Suprapubic skin (tissue), 4 donors: Measurements from ENCODE around the gene DNAJC11.

ENCODE experiments used
- EP300 ChIP-seq: sonication (generic); formaldehyde crosslinking; IDR thresholded peaks from one replicate; pipeline ENCODE4 v1.6.1; 2017; ENCODE audit warnings: antibody characterized with exemption
- POLR2A ChIP-seq, 2 donors: fragments of 450-650 bp; IDR thresholded peaks; one replicate each; pipeline ENCODE4 v1.6.1; 2017; ENCODE audit warnings: antibody characterized with exemption in 2 of 2, mild to moderate bottlenecking in 2 of 2, moderate library complexity in 2 of 2
- POLR2AphosphoS5 ChIP-seq, 3 donors: sonication (generic); formaldehyde crosslinking; IDR thresholded peaks; one replicate each; pipeline ENCODE4 v1.6.1; 2017; ENCODE audit warnings: antibody characterized with exemption in 3 of 3
- TF ChIP-seq, protein P1 (sequence below), 2 donors: fragments of 200-600 bp in 1 of 2; fragments of 450-650 bp in 1 of 2; sonication (generic) in 1 of 2; IDR thresholded peaks; one replicate each; pipeline ENCODE4 v1.5.1; 2016 to 2019; ENCODE audit warnings: antibody characterized with exemption in 2 of 2, mild to moderate bottlenecking in 1 of 2, moderate library complexity in 1 of 2

DNA sequence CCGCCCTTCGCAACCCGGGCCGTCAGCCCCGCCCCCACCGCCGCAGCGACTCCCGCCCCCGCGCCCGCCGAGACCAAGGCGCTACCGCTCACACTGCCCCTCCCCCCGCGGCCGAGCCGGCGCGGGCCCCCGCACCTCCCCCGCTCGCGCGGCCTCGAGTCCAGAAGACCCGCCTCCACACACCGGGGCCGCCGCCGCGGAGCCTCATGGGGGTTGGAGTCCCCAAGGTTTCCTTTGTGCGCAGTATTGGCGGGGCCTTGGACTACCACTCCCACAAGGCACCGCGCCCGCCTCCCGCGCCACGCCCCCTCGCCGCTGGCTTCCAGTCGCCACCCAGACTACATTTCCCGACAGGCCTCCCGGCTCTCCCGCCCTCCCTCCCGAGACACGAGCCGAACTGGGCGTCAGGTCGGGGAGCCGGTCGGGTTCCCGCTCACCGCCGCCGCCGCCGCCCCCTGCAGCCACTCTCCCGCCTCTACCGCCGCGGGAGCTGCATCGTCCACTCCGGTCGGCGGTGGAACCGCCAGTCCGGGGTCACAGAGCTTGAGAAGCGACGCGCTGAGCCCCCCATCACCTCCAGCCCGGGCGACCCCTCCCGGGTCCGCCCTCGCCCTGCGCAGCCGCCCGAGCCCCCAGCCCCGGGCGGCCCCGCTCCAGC is 88.1 kb downstream of the DNAJC11 start, which contains the start of gene PHF13:
- TF ChIP-seq EP300 (no peak), POLR2AphosphoS5 (IDR thresholded peaks at IDR 0.05) (peak in 1 of 3 donors; percentile 77), POLR2A (IDR thresholded peaks at IDR 0.05) (no peak)
- TF ChIP-seq, protein P1, sequence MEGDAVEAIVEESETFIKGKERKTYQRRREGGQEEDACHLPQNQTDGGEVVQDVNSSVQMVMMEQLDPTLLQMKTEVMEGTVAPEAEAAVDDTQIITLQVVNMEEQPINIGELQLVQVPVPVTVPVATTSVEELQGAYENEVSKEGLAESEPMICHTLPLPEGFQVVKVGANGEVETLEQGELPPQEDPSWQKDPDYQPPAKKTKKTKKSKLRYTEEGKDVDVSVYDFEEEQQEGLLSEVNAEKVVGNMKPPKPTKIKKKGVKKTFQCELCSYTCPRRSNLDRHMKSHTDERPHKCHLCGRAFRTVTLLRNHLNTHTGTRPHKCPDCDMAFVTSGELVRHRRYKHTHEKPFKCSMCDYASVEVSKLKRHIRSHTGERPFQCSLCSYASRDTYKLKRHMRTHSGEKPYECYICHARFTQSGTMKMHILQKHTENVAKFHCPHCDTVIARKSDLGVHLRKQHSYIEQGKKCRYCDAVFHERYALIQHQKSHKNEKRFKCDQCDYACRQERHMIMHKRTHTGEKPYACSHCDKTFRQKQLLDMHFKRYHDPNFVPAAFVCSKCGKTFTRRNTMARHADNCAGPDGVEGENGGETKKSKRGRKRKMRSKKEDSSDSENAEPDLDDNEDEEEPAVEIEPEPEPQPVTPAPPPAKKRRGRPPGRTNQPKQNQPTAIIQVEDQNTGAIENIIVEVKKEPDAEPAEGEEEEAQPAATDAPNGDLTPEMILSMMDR (IDR thresholded peaks at IDR 0.05) = no peak
